ENCODE results near the gene ZNF667. TPM values are rescaled to one million over a fixed set of nuclear protein-coding genes. Genes with fewer than 3 reads are reported as not detected.

The ZNF667 gene
- polyA plus RNA-seq, 1 donor (not counting 4 experiments of a cell fraction or from before 2014, with no cell fraction given): 4.1 TPM

GRCh38 chr19:56504581-56504980 lies 27.4 kb upstream of the ZNF667 start:
- DNase-seq (ENCODE audit: low read depth, low spot score): no peak
- Histone ChIP-seq H3K4me2 (ENCODE audit: control insufficient read depth, extremely low read depth, insufficient read depth, low read depth, low read length) (no peak overlapping the region), H3K4me3 (ENCODE audit: control insufficient read depth in 2 of 3, extremely low read depth in 1 of 3, insufficient read depth in 2 of 3, low read depth in 1 of 3, low read length in 3 of 3) (no peak overlapping the region), H3K27me3 (ENCODE audit: control insufficient read depth, extremely low read depth, insufficient read depth, low read length) (no peaks in the 10 kb centered on the region), H3K27ac (ENCODE audit: control insufficient read depth, insufficient read depth, low read length) (no peak overlapping the region), H3K9me1 (ENCODE audit: control insufficient read depth, extremely low read depth, insufficient read depth, low read length) (no peaks in the 10 kb centered on the region), H4K20me1 (ENCODE audit: control insufficient read depth, extremely low read depth, insufficient read depth, low read length) (no peaks in the 10 kb centered on the region), H3K9ac (ENCODE audit: control insufficient read depth, extremely low read depth, insufficient read depth, low read length) (no peak overlapping the region), H3K36me3 (ENCODE audit: control insufficient read depth in 2 of 2, extremely low read depth in 1 of 2, insufficient read depth in 2 of 2, low read length in 2 of 2) (peaks cover 0 to 1% of the 10 kb centered on the region in 2 experiments), H3K9me3 (ENCODE audit: control insufficient read depth, low read depth, low read length) (no peaks in the 10 kb centered on the region), H3K4me1 (ENCODE audit: control insufficient read depth, extremely low read depth, insufficient read depth, low read length) (peaks cover 5% of the 10 kb centered on the region), H2AFZ (ENCODE audit: control insufficient read depth, low read length) (no peak overlapping the region), H3K79me2 (ENCODE audit: control insufficient read depth, insufficient read depth, low read length) (no peaks in the 10 kb centered on the region)
- FAIRE-seq: no peak
- TF ChIP-seq EZH2 (IDR thresholded peaks at IDR 0.05; ENCODE audit: low read length) (no peak), CTCF (optimal IDR thresholded peaks at IDR 0.05 in 1 of 3, IDR thresholded peaks at IDR 0.05 in 1 of 3, conservative IDR thresholded peaks at IDR 0.05 in 1 of 3; ENCODE audit: extremely low read depth in 1 of 3, insufficient read depth in 2 of 3, low read length in 3 of 3) (no peak)
- dilution Hi-C loops (cut with MboI; ENCODE audit: extremely low pct_ligation_motif_present, low sequenced_read_pairs): no loop called here

DNA sequence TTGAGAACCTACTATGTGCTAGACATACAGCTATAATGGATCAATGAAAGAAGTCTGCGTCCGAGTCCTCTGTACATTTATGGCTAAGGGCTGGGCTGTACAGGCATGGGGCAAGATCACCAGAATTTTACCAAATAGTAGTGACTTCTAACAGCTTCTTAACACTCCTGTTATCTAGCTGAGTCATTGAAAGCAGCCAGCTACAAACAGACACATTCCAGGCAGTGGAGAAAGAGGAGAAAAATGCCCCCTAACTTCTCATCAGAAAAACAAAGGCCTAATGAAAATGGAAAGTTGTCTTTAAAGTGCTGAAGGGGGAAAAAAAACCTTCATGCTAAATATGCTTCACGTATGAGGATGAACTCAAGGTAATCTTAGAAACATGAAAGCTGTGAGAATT lies 14.3 kb upstream of the ZNF667 start:
- Histone ChIP-seq H3K4me3 (ENCODE audit: control insufficient read depth in 2 of 3, extremely low read depth in 1 of 3, insufficient read depth in 2 of 3, low read depth in 1 of 3, low read length in 3 of 3) (no peak overlapping the region), H4K20me1 (ENCODE audit: control insufficient read depth, extremely low read depth, insufficient read depth, low read length) (no peaks in the 10 kb centered on the region), H3K36me3 (ENCODE audit: control insufficient read depth in 2 of 2, extremely low read depth in 1 of 2, insufficient read depth in 2 of 2, low read length in 2 of 2) (no peaks in the 10 kb centered on the region), H3K9me3 (ENCODE audit: control insufficient read depth, low read depth, low read length) (no peaks in the 10 kb centered on the region), H3K27me3 (ENCODE audit: control insufficient read depth, extremely low read depth, insufficient read depth, low read length) (no peaks in the 10 kb centered on the region), H2AFZ (ENCODE audit: control insufficient read depth, low read length) (no peak overlapping the region), H3K79me2 (ENCODE audit: control insufficient read depth, insufficient read depth, low read length) (no peaks in the 10 kb centered on the region), H3K4me2 (ENCODE audit: control insufficient read depth, extremely low read depth, insufficient read depth, low read depth, low read length) (no peak overlapping the region), H3K9ac (ENCODE audit: control insufficient read depth, extremely low read depth, insufficient read depth, low read length) (no peak overlapping the region), H3K4me1 (ENCODE audit: control insufficient read depth, extremely low read depth, insufficient read depth, low read length) (no peaks in the 10 kb centered on the region), H3K9me1 (ENCODE audit: control insufficient read depth, extremely low read depth, insufficient read depth, low read length) (no peaks in the 10 kb centered on the region), H3K27ac (ENCODE audit: control insufficient read depth, insufficient read depth, low read length) (no peak overlapping the region)
- dilution Hi-C loops (cut with MboI; ENCODE audit: extremely low pct_ligation_motif_present, low sequenced_read_pairs): no loop called here
- DNase-seq (ENCODE audit: low read depth, low spot score) (no peak), FAIRE-seq (no peak)
- TF ChIP-seq CTCF (optimal IDR thresholded peaks at IDR 0.05 in 1 of 3, IDR thresholded peaks at IDR 0.05 in 1 of 3, conservative IDR thresholded peaks at IDR 0.05 in 1 of 3; ENCODE audit: extremely low read depth in 1 of 3, insufficient read depth in 2 of 3, low read length in 3 of 3) (no peak), EZH2 (IDR thresholded peaks at IDR 0.05; ENCODE audit: low read length) (no peak)
